Panc1 (cell line): Measurements from ENCODE around the gene RIOK1. TPM values are rescaled to one million over a fixed set of nuclear protein-coding genes. Genes with fewer than 3 reads are reported as not detected.

ENCODE experiments used
- ATAC-seq: fragments of 200-7000 bp; cut with Tn5 transposase; 2 replicates; pipeline ENCODE4 v1.9.1; 2020; ENCODE audit warnings: mild to moderate bottlenecking, moderate library complexity
- BruUV-seq: library from RNA; stranded (reverse); fragments of 400-500 nt; replicated peaks from 2 replicates; lab custom pipeline; 2021; lab: Mats Ljungman, UMichigan
- CTCF ChIA-PET: fragments of 300-600 bp; sonication (Branson Sonifier 250); formaldehyde crosslinking; loops from one replicate; lab custom pipeline; 2022; ENCODE audit warnings: antibody characterized with exemption; lab: Charles Lee
- POLR2A ChIA-PET: fragments of 300-600 bp; sonication (Branson Sonifier 250); formaldehyde crosslinking; loops from one replicate; lab custom pipeline; 2022; ENCODE audit warnings: antibody characterized with exemption; lab: Charles Lee
- DNase-seq: peaks from one replicate; pipeline ENCODE4 v3.0.0-alpha.2; 2010; ENCODE audit warnings: low read depth, low spot score
- H3K27ac ChIP-seq: 2 replicates; pipeline ENCODE4 v1.5.1; 2011; ENCODE audit warnings: mild to moderate bottlenecking, low read length, inconsistent platforms
- H3K27me3 ChIP-seq: fragments of 200-500 bp; sonication (Bioruptor generic); 2 replicates; pipeline ENCODE4 v1.6.0; 2014; ENCODE audit warnings: low read length, inconsistent platforms; ENCODE audit not compliant: control insufficient read depth, insufficient read depth
- H3K36me3 ChIP-seq: fragments of 200-500 bp; sonication (Bioruptor generic); 2 replicates; pipeline ENCODE4 v1.5.1; 2014; ENCODE audit warnings: inconsistent platforms, mild to moderate bottlenecking, low read length, moderate library complexity; ENCODE audit not compliant: control insufficient read depth, insufficient read depth
- H3K4me1 ChIP-seq: 2 replicates; pipeline ENCODE4 v1.5.1; 2011; ENCODE audit warnings: inconsistent platforms, mild to moderate bottlenecking, low read length, moderate library complexity; ENCODE audit not compliant: control insufficient read depth, insufficient read depth
- H3K4me3 ChIP-seq, 2 experiments: 2 replicates each; pipeline ENCODE4 v1.5.1; 2011 to 2012; ENCODE audit warnings: low read depth in 2 of 2, low read length in 2 of 2, mild to moderate bottlenecking in 2 of 2, inconsistent platforms in 1 of 2, moderate library complexity in 1 of 2
- H3K9me3 ChIP-seq: fragments of 200-500 bp; sonication (Bioruptor generic); 2 replicates; pipeline ENCODE4 v1.5.1; 2014; ENCODE audit warnings: low read depth, mild to moderate bottlenecking, inconsistent platforms, low read length, moderate library complexity; ENCODE audit not compliant: control insufficient read depth, insufficient read depth
- CTCF ChIP-seq: fragments of 450-650 bp; IDR thresholded peaks from 2 replicates; pipeline ENCODE4 v1.5.1; 2017; ENCODE audit warnings: mild to moderate bottlenecking
- POLR2AphosphoS5 ChIP-seq: IDR thresholded peaks from 2 replicates; pipeline ENCODE4 v1.6.1; 2012; ENCODE audit warnings: mild to moderate bottlenecking, low read depth, low read length, moderate library complexity
- REST ChIP-seq, 2 experiments: IDR thresholded peaks; 2 replicates each; pipeline ENCODE4 v1.6.1; 2011 to 2012; ENCODE audit warnings: low read depth in 2 of 2, control low read depth in 1 of 2, low read length in 1 of 2, mild to moderate bottlenecking in 1 of 2, moderate library complexity in 1 of 2; ENCODE audit not compliant: insufficient read depth in 1 of 2
- SIN3A ChIP-seq: IDR thresholded peaks from 2 replicates; pipeline ENCODE4 v1.6.1; 2012; ENCODE audit warnings: low read depth, mild to moderate bottlenecking, low read length, moderate library complexity, borderline replicate concordance; ENCODE audit not compliant: insufficient read depth
- TCF7L2 ChIP-seq: IDR thresholded peaks from 2 replicates; pipeline ENCODE4 v1.6.1; 2011; ENCODE audit warnings: mild to moderate bottlenecking, low read depth, low read length, inconsistent platforms
- in situ Hi-C: cut with HindIII; loops from 2 replicates; pipeline ENCODE4 v1.10.0; 2016; ENCODE audit warnings: low sequenced_read_pairs, low pct_unique_long_range_greater_than_20kb
- intact Hi-C: fragments of 100-400 bp; cut with micrococcal nuclease; formaldehyde crosslinking; loops from one replicate; pipeline ENCODE4 v1.10.0; 2022; ENCODE audit not compliant: unreplicated experiment
- total RNA-seq: library from RNA; stranded (reverse); gene quantifications from one replicate; pipeline ENCODE4 v1.2.1, GENCODE V29; 2021; ENCODE audit not compliant: unreplicated experiment

RIOK1 gene
- total RNA-seq, 1 experiment from 2014 or later, result 30.0 TPM

GRCh38 chr6:7389162-7389450, 502 bp upstream of the RIOK1 start:
- intact Hi-C loops (no loop called here), in situ Hi-C loops (no loop called here)
- BruUV-seq, result no TSS peak
- Histone ChIP-seq H3K27ac (peak overlapping the region; percentile 90), H3K36me3 (peaks cover 10% of the 10 kb centered on the region), H3K27me3 (no peaks in the 10 kb centered on the region), H3K4me1 (peaks cover 17% of the 10 kb centered on the region), H3K9me3 (no peaks in the 10 kb centered on the region), H3K4me3 (peak overlapping the region; percentile 99 to 100)
- ChIA-PET CTCF (no interaction called here), POLR2A (no interaction called here)
- ATAC-seq, result no peak
- TF ChIP-seq REST (IDR thresholded peaks at IDR 0.05; ENCODE audit: insufficient read depth in 1 of 2, low read depth in 2 of 2, low read length in 1 of 2), result no peak
- DNase-seq, result no peak

GRCh38 chr6:7390226-7390878, 744 bp downstream of the RIOK1 start:
- TSS peak; percentile 73 for BruUV-seq
- Histone ChIP-seq H3K9me3 (no peaks in the 10 kb centered on the region), H3K27me3 (no peaks in the 10 kb centered on the region), H3K36me3 (peaks cover 17% of the 10 kb centered on the region), H3K4me3 (peak overlapping the region; percentile 99 to 100), H3K27ac (peak overlapping the region; percentile 90), H3K4me1 (peaks cover 17% of the 10 kb centered on the region)
- in situ Hi-C loops, result no loop called here
- no peak for ATAC-seq
- ChIA-PET CTCF (interaction anchor here (0.5 to 0.8 kb wide), 2 partner anchors 52 to 224 kb away, joined by 3 to 4 read pairs; no protein-coding TSS in a partner anchor), POLR2A (no interaction called here)
- TF ChIP-seq REST (IDR thresholded peaks at IDR 0.05; ENCODE audit: insufficient read depth in 1 of 2, low read depth in 2 of 2, low read length in 1 of 2), result no peak
- intact Hi-C loops, result no loop called here
- no peak for DNase-seq

- ATAC-seq, result no peak
- ChIA-PET CTCF (no interaction called here), POLR2A (no interaction called here)
- Histone ChIP-seq H3K4me3 (peak overlapping the region; percentile 99 to 100), H3K27ac (no peak overlapping the region; the same call in 1 of the 2 replicates), H3K9me3 (no peaks in the 10 kb centered on the region), H3K36me3 (peaks cover 21% of the 10 kb centered on the region), H3K4me1 (peaks cover 17% of the 10 kb centered on the region), H3K27me3 (no peaks in the 10 kb centered on the region)
- TF ChIP-seq SIN3A (no peak), CTCF (no peak), POLR2AphosphoS5 (no peak), REST (IDR thresholded peaks at IDR 0.05; ENCODE audit: insufficient read depth in 1 of 2, low read depth in 2 of 2, low read length in 1 of 2) (no peak), TCF7L2 (no peak)
- BruUV-seq, result no TSS peak
- in situ Hi-C loops (no loop called here), intact Hi-C loops (no loop called here)
- no peak for DNase-seq
Measured at GRCh38 chr6:7391151-7391550, 1.5 kb downstream of the RIOK1 start.
